Endothelial cell of umbilical vein (primary cell): ENCODE measurements around the gene PALM. TPM values are rescaled to one million over a fixed set of nuclear protein-coding genes. Genes with fewer than 3 reads are reported as not detected.

Source experiments
- BruUV-seq: library from RNA; stranded (reverse); fragments of 400-500 nt; replicated peaks from 2 replicates; lab custom pipeline; 2021; lab: Mats Ljungman, UMichigan
- CTCF ChIA-PET: fragments of 300-600, 350-600 bp; sonication (Branson Sonifier 250); formaldehyde crosslinking; loops from one replicate; lab custom pipeline; 2021; ENCODE audit warnings: antibody characterized with exemption, inconsistent platforms; lab: Charles Lee
- POLR2A ChIA-PET: fragments of 300-600, 350-600 bp; sonication (Branson Sonifier 250); formaldehyde crosslinking; loops from one replicate; lab custom pipeline; 2021; ENCODE audit warnings: antibody characterized with exemption, inconsistent platforms; lab: Charles Lee
- DNase-seq: peaks from one replicate; pipeline ENCODE4 v3.0.0-alpha.2; 2011; ENCODE audit warnings: low read depth, low spot score
- FAIRE-seq: peaks from 2 replicates; lab custom pipeline; 2011; peaks lifted over from hg19 to GRCh38; lab: Jason Lieb, UNC
- H2AFZ ChIP-seq: 2 replicates; pipeline ENCODE4 v1.6.0; 2012; ENCODE audit warnings: low read depth, low read length, control low read depth, inconsistent platforms
- H3K27ac ChIP-seq: 2 replicates; pipeline ENCODE4 v1.5.1; 2011; ENCODE audit warnings: low read depth, mild to moderate bottlenecking, control low read depth, low read length, moderate library complexity; ENCODE audit not compliant: insufficient read depth
- H3K27me3 ChIP-seq, 2 experiments: 2 replicates each; pipeline versions ENCODE4 v1.6.0 to v1.6.1; 2011; ENCODE audit warnings: low read length in 2 of 2, mixed read lengths in 1 of 2; ENCODE audit not compliant: control insufficient read depth in 2 of 2, insufficient read depth in 2 of 2
- H3K36me3 ChIP-seq, 2 experiments: 2 replicates in 1 of 2; 3 replicates in 1 of 2; pipeline ENCODE4 v1.5.1; 2011; ENCODE audit warnings: low read length in 2 of 2, mild to moderate bottlenecking in 1 of 2, moderate library complexity in 1 of 2; ENCODE audit not compliant: control insufficient read depth in 2 of 2, insufficient read depth in 2 of 2; ENCODE audit errors: extremely low read depth in 1 of 2
- H3K4me1 ChIP-seq: 3 replicates; pipeline ENCODE4 v1.5.1; 2011; ENCODE audit warnings: mild to moderate bottlenecking, low read length; ENCODE audit not compliant: control insufficient read depth, insufficient read depth; ENCODE audit errors: extremely low read depth
- H3K4me2 ChIP-seq: 2 replicates; pipeline ENCODE4 v1.6.1; 2011; ENCODE audit warnings: low read length, control low read depth, mixed read lengths; ENCODE audit not compliant: insufficient read depth
- H3K4me3 ChIP-seq, 3 experiments: fragments of 200-600 bp in 1 of 3; sonication (generic), shearing (Covaris generic) in 1 of 3; replicated peaks in 1 of 3; 2 replicates each; pipeline ENCODE4 v1.5.1; 2011 to 2016; ENCODE audit warnings: control low read depth in 3 of 3, low read length in 3 of 3, mild to moderate bottlenecking in 2 of 3, inconsistent platforms in 1 of 3, low read depth in 1 of 3, moderate library complexity in 1 of 3; ENCODE audit not compliant: insufficient read depth in 1 of 3
- H3K79me2 ChIP-seq: 2 replicates; pipeline ENCODE4 v1.6.0; 2012; ENCODE audit warnings: low read length, inconsistent platforms; ENCODE audit not compliant: control insufficient read depth, insufficient read depth
- H3K9ac ChIP-seq: replicated peaks from 2 replicates; pipeline ENCODE3; 2011; ENCODE audit warnings: low read length, control low read depth; ENCODE audit not compliant: insufficient read depth; ENCODE audit errors: extremely low read depth
- H3K9me1 ChIP-seq: replicated peaks from 3 replicates; pipeline ENCODE4 v1.6.0; 2011; ENCODE audit warnings: mild to moderate bottlenecking, low read length; ENCODE audit not compliant: control insufficient read depth, insufficient read depth; ENCODE audit errors: extremely low read depth
- H3K9me3 ChIP-seq: replicated peaks from 2 replicates; pipeline ENCODE4 v1.5.1; 2012; ENCODE audit warnings: low read length, inconsistent platforms; ENCODE audit not compliant: control insufficient read depth, insufficient read depth
- H4K20me1 ChIP-seq: replicated peaks from 2 replicates; pipeline ENCODE3; 2011; ENCODE audit warnings: mild to moderate bottlenecking, low read length; ENCODE audit not compliant: control insufficient read depth, insufficient read depth; ENCODE audit errors: extremely low read depth
- CTCF ChIP-seq, 2 donors: IDR thresholded peaks; 1 replicate in 1 of 2; 2 replicates in 1 of 2; pipeline ENCODE4 v1.5.1; 2011; ENCODE audit warnings: low read length in 2 of 2, mild to moderate bottlenecking in 2 of 2, moderate library complexity in 2 of 2, control low read depth in 1 of 2, inconsistent platforms in 1 of 2, low read depth in 1 of 2; ENCODE audit not compliant: insufficient read depth in 1 of 2; ENCODE audit errors: extremely low read depth in 1 of 2
- EZH2 ChIP-seq: IDR thresholded peaks from 2 replicates; pipeline ENCODE4 v1.6.1; 2012; ENCODE audit warnings: borderline replicate concordance, low read depth, mild to moderate bottlenecking, moderate library complexity, low read length, inconsistent platforms; ENCODE audit not compliant: severe bottlenecking
- FOS ChIP-seq: IDR thresholded peaks from 2 replicates; pipeline ENCODE4 v1.6.1; 2011; ENCODE audit warnings: mild to moderate bottlenecking, low read length, moderate library complexity, borderline replicate concordance; ENCODE audit not compliant: insufficient read depth
- GATA2 ChIP-seq: IDR thresholded peaks from 2 replicates; pipeline ENCODE4 v1.7.0; 2011; ENCODE audit warnings: low read depth, mild to moderate bottlenecking, moderate library complexity, mixed read lengths, low read length; ENCODE audit not compliant: insufficient read length, insufficient read depth
- JUN ChIP-seq: IDR thresholded peaks from 2 replicates; pipeline ENCODE4 v1.6.1; 2011; ENCODE audit warnings: borderline replicate concordance, low read depth; ENCODE audit not compliant: insufficient read length, insufficient read depth
- MAX ChIP-seq: IDR thresholded peaks from 2 replicates; pipeline ENCODE4 v1.6.1; 2011; ENCODE audit not compliant: insufficient read depth, insufficient read length
- MYC ChIP-seq: IDR thresholded peaks from one replicate; pipeline ENCODE4 v1.6.1; 2011; ENCODE audit warnings: mild to moderate bottlenecking, low read depth, low read length
- POLR2A ChIP-seq: IDR thresholded peaks from 2 replicates; pipeline ENCODE4 v1.6.1; 2012; ENCODE audit warnings: low read depth, mild to moderate bottlenecking, control low read depth, low read length
- POLR2AphosphoS5 ChIP-seq: IDR thresholded peaks from 2 replicates; pipeline ENCODE4 v1.6.1; 2012; ENCODE audit warnings: low read depth, mild to moderate bottlenecking, control low read depth, low read length, moderate library complexity; ENCODE audit not compliant: insufficient read depth
- dilution Hi-C: fragments of 300-500 bp; cut with MboI; formaldehyde crosslinking; loops from one replicate; pipeline ENCODE4 v1.15.0; 2019; ENCODE audit warnings: low sequenced_read_pairs; ENCODE audit not compliant: extremely low pct_ligation_motif_present
- intact Hi-C: fragments of 100-400 bp; cut with micrococcal nuclease; formaldehyde crosslinking; loops from one replicate; pipeline ENCODE4 v1.10.0; 2022
- polyA plus RNA-seq, 4 experiments: library from polyadenylated mRNA; depleted of rRNA in 3 of 4; stranded (reverse) in 3 of 4; unstranded in 1 of 4; fragments of >200 nt; gene quantifications; 2 replicates each; pipeline versions ENCODE4 v1.2.1 to v1.2.3, GENCODE V29; 2011 to 2012; ENCODE audit warnings: missing spikeins in 1 of 4
- total RNA-seq: library from RNA; stranded (reverse); gene quantifications from 2 replicates; pipeline ENCODE4 v1.2.3, GENCODE V29; 2021

PALM gene
- total and polyA plus RNA-seq, 2 donors (not counting 3 experiments of a cell fraction or from before 2014, with no cell fraction given): 3.9 to 31.8 TPM

GRCh38 chr19:676007-676338, 32.8 kb upstream of the PALM start:
- no peak overlapping the region for H3K9ac ChIP-seq
- no peak overlapping the region for H3K4me3 ChIP-seq
- no peaks in the 10 kb centered on the region for H3K27me3 ChIP-seq
- H3K4me1 ChIP-seq: peaks cover 16% of the 10 kb centered on the region
- no peak overlapping the region for H3K27ac ChIP-seq
- no peak for TF ChIP-seq FOS
- no peak for TF ChIP-seq JUN
- TF ChIP-seq CTCF (IDR thresholded peaks at IDR 0.05; ENCODE audit: extremely low read depth in 1 of 2, insufficient read depth in 1 of 2, low read depth in 1 of 2, low read length in 2 of 2): no peak
- TF ChIP-seq GATA2: no peak
- TF ChIP-seq EZH2: no peak
- no peak for TF ChIP-seq MAX
- no peak for TF ChIP-seq MYC
- TF ChIP-seq POLR2A: no peak
- TF ChIP-seq POLR2AphosphoS5: no peak
- intact Hi-C loops (no loop called here), dilution Hi-C loops (no loop called here)
- H3K9me1 ChIP-seq: no peaks in the 10 kb centered on the region
- H3K36me3 ChIP-seq: no peaks in the 10 kb centered on the region
- no TSS peak for BruUV-seq
- DNase-seq: no peak
- peaks cover 12% of the 10 kb centered on the region for H3K79me2 ChIP-seq
- ChIA-PET CTCF (interaction anchor here (1.0 to 3.5 kb wide), 2 partner anchors 9 to 58 kb away, joined by 3 to 20 read pairs; no protein-coding TSS in a partner anchor), POLR2A (no interaction called here)
- no peak overlapping the region for H2AFZ ChIP-seq
- peak overlapping the region; percentile 13 for H3K4me2 ChIP-seq
- H4K20me1 ChIP-seq: no peaks in the 10 kb centered on the region
- FAIRE-seq: no peak
- no peaks in the 10 kb centered on the region for H3K9me3 ChIP-seq
